Measurements from ENCODE around the gene WEE2. TPM values are rescaled to one million over a fixed set of nuclear protein-coding genes. Genes with fewer than 3 reads are reported as not detected.

The WEE2 gene
- total RNA-seq, 2 donors from 2014 or later, result not detected

DNA sequence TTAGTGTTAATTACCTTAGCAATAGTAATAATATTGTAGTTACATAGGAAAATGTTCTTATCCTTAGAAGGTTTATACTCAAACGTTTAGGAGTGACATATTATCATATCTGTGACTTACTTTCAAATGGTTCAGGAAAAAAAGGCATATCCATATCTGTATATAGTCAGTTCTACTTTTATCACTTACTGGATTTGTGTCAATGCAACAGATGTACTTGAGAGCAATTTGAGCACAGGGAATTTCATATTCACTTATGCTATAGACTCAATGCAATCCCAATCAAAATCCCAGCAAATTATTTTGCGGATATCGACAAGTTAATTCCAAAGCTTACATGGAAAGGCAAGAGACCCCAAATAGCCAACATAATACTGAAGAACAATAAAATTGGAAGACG, 16.2 kb upstream of the WEE2 start:
- Histone ChIP-seq H3K9me3 (ENCODE audit: control insufficient read depth, low read length) (no peaks in the 10 kb centered on the region), H3K36me3 (ENCODE audit: control insufficient read depth, insufficient read depth, low read length) (no peaks in the 10 kb centered on the region), H3K27ac (ENCODE audit: low read depth, low read length) (no peak overlapping the region), H3K4me3 (ENCODE audit: low read length) (no peak overlapping the region), H3K4me1 (ENCODE audit: control insufficient read depth, insufficient read depth, low read length) (peaks cover 10% of the 10 kb centered on the region), H3K27me3 (ENCODE audit: control insufficient read depth, insufficient read depth, low read length, poor library complexity, severe bottlenecking) (no peaks in the 10 kb centered on the region), H3K9ac (ENCODE audit: extremely low read depth, low read length, poor library complexity, severe bottlenecking) (no peak overlapping the region)
- 85% methylated on average over 3 of the region's 4 CpGs; no CpG with 5 or more reads in 1 of the 2 experiments for WGBS, 2 experiments (ENCODE audit: insufficient coverage in 1 of 2, insufficient read length in 1 of 2)
- no peak overlapping the region for H3K27ac Mint-ChIP-seq
- H3K4me1 Mint-ChIP-seq, result peaks cover 17% of the 10 kb centered on the region
- no peaks in the 10 kb centered on the region for H3K27me3 Mint-ChIP-seq (ENCODE audit: insufficient read depth)
- no peaks in the 10 kb centered on the region for H3K36me3 Mint-ChIP-seq (ENCODE audit: low read depth)
- TF ChIP-seq, protein P1, sequence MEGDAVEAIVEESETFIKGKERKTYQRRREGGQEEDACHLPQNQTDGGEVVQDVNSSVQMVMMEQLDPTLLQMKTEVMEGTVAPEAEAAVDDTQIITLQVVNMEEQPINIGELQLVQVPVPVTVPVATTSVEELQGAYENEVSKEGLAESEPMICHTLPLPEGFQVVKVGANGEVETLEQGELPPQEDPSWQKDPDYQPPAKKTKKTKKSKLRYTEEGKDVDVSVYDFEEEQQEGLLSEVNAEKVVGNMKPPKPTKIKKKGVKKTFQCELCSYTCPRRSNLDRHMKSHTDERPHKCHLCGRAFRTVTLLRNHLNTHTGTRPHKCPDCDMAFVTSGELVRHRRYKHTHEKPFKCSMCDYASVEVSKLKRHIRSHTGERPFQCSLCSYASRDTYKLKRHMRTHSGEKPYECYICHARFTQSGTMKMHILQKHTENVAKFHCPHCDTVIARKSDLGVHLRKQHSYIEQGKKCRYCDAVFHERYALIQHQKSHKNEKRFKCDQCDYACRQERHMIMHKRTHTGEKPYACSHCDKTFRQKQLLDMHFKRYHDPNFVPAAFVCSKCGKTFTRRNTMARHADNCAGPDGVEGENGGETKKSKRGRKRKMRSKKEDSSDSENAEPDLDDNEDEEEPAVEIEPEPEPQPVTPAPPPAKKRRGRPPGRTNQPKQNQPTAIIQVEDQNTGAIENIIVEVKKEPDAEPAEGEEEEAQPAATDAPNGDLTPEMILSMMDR (conservative IDR thresholded peaks at IDR 0.05), result no peak
- H3K9me3 Mint-ChIP-seq, result peaks cover 1% of the 10 kb centered on the region
- DNase-seq, result no peak
- no peak overlapping the region for H3K4me3 Mint-ChIP-seq

DNA sequence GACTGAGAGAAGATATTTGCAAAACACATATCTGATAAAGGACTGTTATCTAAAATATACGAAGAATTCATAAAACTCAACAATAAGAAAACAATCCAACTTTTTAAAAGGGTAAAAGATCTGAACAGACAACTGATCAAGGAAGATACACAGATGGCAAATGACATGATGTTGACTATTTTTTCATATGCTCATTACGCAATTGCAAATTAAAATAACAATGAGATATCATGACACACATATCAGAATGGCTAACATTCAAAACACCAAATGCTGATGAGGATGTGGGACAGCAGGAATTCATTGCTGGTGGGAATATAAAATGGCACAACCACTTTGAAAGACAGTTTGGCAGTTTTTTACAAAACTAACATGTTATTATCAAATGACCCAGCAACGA, 15.1 kb upstream of the WEE2 start:
- no peak for DNase-seq
- H3K27me3 Mint-ChIP-seq (ENCODE audit: insufficient read depth), result no peaks in the 10 kb centered on the region
- TF ChIP-seq, protein P1 (conservative IDR thresholded peaks at IDR 0.05), result no peak

DNA sequence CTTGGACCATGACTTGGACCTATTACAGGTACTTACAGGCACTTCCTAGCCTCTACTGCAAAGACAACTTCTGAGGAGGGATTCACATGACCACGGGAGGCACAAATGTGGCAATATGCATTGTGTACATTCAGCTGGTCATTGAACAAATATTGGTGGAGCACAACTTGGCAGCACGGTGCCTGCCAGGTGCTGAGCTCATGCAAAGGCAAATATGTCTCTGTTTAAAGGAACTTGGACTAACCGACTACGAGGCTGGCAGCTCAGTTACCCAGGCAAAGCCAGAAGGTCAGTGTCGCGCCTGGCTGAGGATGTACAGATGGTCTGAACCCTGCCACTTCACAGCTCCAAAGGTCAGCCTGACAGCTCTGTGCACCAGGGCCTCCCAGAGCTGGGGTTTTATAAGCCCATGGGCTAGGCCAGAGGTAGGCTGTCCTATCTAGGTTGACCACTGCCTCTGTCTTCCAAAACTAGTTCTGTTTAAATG, 12.3 kb upstream of the WEE2 start:
- H3K9me3 Mint-ChIP-seq, result no peaks in the 10 kb centered on the region
- H3K27me3 Mint-ChIP-seq (ENCODE audit: insufficient read depth), result peaks cover 21% of the 10 kb centered on the region
- Histone ChIP-seq H3K4me3 (ENCODE audit: low read length) (no peak overlapping the region), H3K9ac (ENCODE audit: extremely low read depth, low read length, poor library complexity, severe bottlenecking) (no peak overlapping the region), H3K27ac (ENCODE audit: low read depth, low read length) (no peak overlapping the region), H3K9me3 (ENCODE audit: control insufficient read depth, low read length) (no peaks in the 10 kb centered on the region), H3K36me3 (ENCODE audit: control insufficient read depth, insufficient read depth, low read length) (no peaks in the 10 kb centered on the region), H3K27me3 (ENCODE audit: control insufficient read depth, insufficient read depth, low read length, poor library complexity, severe bottlenecking) (peaks cover 16% of the 10 kb centered on the region), H3K4me1 (ENCODE audit: control insufficient read depth, insufficient read depth, low read length) (peaks cover 6% of the 10 kb centered on the region)
- H3K4me3 Mint-ChIP-seq, result no peak overlapping the region
- H3K4me1 Mint-ChIP-seq, result peaks cover 28% of the 10 kb centered on the region
- no peaks in the 10 kb centered on the region for H3K36me3 Mint-ChIP-seq (ENCODE audit: low read depth)
- no peak for DNase-seq
- TF ChIP-seq, protein P1 (conservative IDR thresholded peaks at IDR 0.05), result no peak
- no peak overlapping the region for H3K27ac Mint-ChIP-seq
- WGBS, 2 experiments (ENCODE audit: insufficient coverage in 1 of 2, insufficient read length in 1 of 2), result 93 to 94% methylated on average over 6 of the region's 6 CpGs

More for the DNA sequence above, 15.1 kb upstream of the WEE2 start:
- H3K4me1 Mint-ChIP-seq, result peaks cover 23% of the 10 kb centered on the region
- Histone ChIP-seq H3K27ac (ENCODE audit: low read depth, low read length) (no peak overlapping the region), H3K36me3 (ENCODE audit: control insufficient read depth, insufficient read depth, low read length) (no peaks in the 10 kb centered on the region), H3K4me1 (ENCODE audit: control insufficient read depth, insufficient read depth, low read length) (peaks cover 6% of the 10 kb centered on the region), H3K9me3 (ENCODE audit: control insufficient read depth, low read length) (no peaks in the 10 kb centered on the region), H3K9ac (ENCODE audit: extremely low read depth, low read length, poor library complexity, severe bottlenecking) (no peak overlapping the region), H3K27me3 (ENCODE audit: control insufficient read depth, insufficient read depth, low read length, poor library complexity, severe bottlenecking) (no peaks in the 10 kb centered on the region), H3K4me3 (ENCODE audit: low read length) (no peak overlapping the region)
- no peak overlapping the region for H3K4me3 Mint-ChIP-seq
- no peaks in the 10 kb centered on the region for H3K36me3 Mint-ChIP-seq (ENCODE audit: low read depth)
- 96 to 100% methylated on average over 1 to 3 of the region's 3 CpGs for whole genome bisulfite sequencing, 2 experiments (ENCODE audit: insufficient coverage in 1 of 2, insufficient read length in 1 of 2)
- H3K27ac Mint-ChIP-seq, result no peak overlapping the region
- no peaks in the 10 kb centered on the region for H3K9me3 Mint-ChIP-seq

All from endodermal cell (in vitro differentiated cells).